NB4 (cell line): ENCODE data around the gene PMS2.
"Not testable (repeated sequence)": the region's sequence is repeated elsewhere in the genome, so short reads cannot be mapped to it uniquely, and the experiment has no call there.

Experiments
- MYC ChIP-seq: IDR thresholded peaks from 2 replicates; pipeline ENCODE4 v1.6.1; 2011; ENCODE audit warnings: low read depth, low read length
- POLR2A ChIP-seq: IDR thresholded peaks from 2 replicates; pipeline ENCODE4 v1.6.1; 2011; ENCODE audit warnings: mild to moderate bottlenecking; ENCODE audit not compliant: insufficient read length; ENCODE audit errors: extremely low read depth
- TF ChIP-seq, protein P1 (sequence below): IDR thresholded peaks from one replicate; pipeline ENCODE4 v1.5.1; 2012; ENCODE audit warnings: low read depth, low read length

DNA sequence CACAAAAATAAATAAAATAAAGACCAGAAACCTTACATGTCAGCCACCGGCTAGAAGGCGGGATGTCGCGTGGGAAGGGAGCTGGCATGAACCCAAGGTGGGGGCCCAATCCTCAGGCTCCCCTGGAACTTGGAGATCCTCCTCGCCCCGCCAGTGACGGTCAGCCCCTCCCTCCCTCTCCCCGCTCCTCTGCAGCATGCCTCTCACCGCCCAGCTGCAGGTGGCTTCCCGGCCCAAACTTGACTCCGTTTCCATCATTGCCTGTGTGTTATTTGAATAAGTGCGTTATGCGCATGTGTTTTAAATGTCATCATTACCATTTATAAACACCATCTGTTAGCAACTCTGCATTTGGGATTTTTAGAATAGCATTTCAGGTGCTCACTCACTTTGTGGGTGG is 45.6 kb downstream of the PMS2 start:
- not testable (repeated sequence) for TF ChIP-seq POLR2A, MYC
- TF ChIP-seq, protein P1, sequence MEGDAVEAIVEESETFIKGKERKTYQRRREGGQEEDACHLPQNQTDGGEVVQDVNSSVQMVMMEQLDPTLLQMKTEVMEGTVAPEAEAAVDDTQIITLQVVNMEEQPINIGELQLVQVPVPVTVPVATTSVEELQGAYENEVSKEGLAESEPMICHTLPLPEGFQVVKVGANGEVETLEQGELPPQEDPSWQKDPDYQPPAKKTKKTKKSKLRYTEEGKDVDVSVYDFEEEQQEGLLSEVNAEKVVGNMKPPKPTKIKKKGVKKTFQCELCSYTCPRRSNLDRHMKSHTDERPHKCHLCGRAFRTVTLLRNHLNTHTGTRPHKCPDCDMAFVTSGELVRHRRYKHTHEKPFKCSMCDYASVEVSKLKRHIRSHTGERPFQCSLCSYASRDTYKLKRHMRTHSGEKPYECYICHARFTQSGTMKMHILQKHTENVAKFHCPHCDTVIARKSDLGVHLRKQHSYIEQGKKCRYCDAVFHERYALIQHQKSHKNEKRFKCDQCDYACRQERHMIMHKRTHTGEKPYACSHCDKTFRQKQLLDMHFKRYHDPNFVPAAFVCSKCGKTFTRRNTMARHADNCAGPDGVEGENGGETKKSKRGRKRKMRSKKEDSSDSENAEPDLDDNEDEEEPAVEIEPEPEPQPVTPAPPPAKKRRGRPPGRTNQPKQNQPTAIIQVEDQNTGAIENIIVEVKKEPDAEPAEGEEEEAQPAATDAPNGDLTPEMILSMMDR = not testable (repeated sequence)
